GM23338 (cell line): ENCODE results near the gene APEX1.

Source experiments
- CREB1 ChIP-seq: fragments of 250-450 bp; sonication (Bioruptor Pico); IDR thresholded peaks from 2 replicates; pipeline ENCODE4 v1.5.0; 2020; ENCODE audit warnings: low read depth, mild to moderate bottlenecking, moderate library complexity
- CTCF ChIP-seq, 2 experiments: fragments of 200-600 bp in 1 of 2; sonication (generic) in 1 of 2; conservative IDR thresholded peaks; 2 replicates each; pipeline versions ENCODE4 v1.5.1 to v1.6.1; 2016 to 2017; ENCODE audit warnings: antibody characterized with exemption in 2 of 2, low read depth in 2 of 2, mild to moderate bottlenecking in 2 of 2, moderate library complexity in 1 of 2
- ETS1 ChIP-seq: IDR thresholded peaks from 2 replicates; pipeline ENCODE4 v1.6.1; 2016; ENCODE audit warnings: antibody characterized with exemption
- EZH2 ChIP-seq: fragments of 200-600 bp; sonication (generic); IDR thresholded peaks from one replicate; pipeline ENCODE4 v1.8.0; 2017; ENCODE audit warnings: antibody characterized with exemption, mild to moderate bottlenecking, low read depth; ENCODE audit not compliant: unreplicated experiment
- EZH2phosphoT487 ChIP-seq: fragments of 200-600 bp; sonication (generic); IDR thresholded peaks from one replicate; pipeline ENCODE4 v1.8.1; 2018; ENCODE audit warnings: antibody characterized with exemption; ENCODE audit not compliant: unreplicated experiment
- POLR2AphosphoS5 ChIP-seq: IDR thresholded peaks from 2 replicates; pipeline ENCODE4 v1.6.1; 2016; ENCODE audit warnings: antibody characterized with exemption, low read depth
- REST ChIP-seq: IDR thresholded peaks from one replicate; pipeline ENCODE4 v1.6.1; 2018; ENCODE audit warnings: antibody characterized with exemption; ENCODE audit not compliant: unreplicated experiment
- STAT1 ChIP-seq: IDR thresholded peaks from one replicate; pipeline ENCODE4 v1.6.1; 2016; ENCODE audit warnings: antibody characterized with exemption; ENCODE audit not compliant: unreplicated experiment
- ZNF114 ChIP-seq: fragments of 250-450 bp; sonication (Bioruptor Pico); IDR thresholded peaks from 2 replicates; pipeline ENCODE4 v1.5.0; 2020; ENCODE audit warnings: mild to moderate bottlenecking, moderate library complexity
- ZNF462 ChIP-seq: fragments of 250-450 bp; sonication (Bioruptor Pico); IDR thresholded peaks from 2 replicates; pipeline ENCODE4 v1.5.0; 2020; ENCODE audit warnings: mild to moderate bottlenecking, moderate library complexity

- TF ChIP-seq CTCF (conservative IDR thresholded peaks at IDR 0.05; ENCODE audit: low read depth in 2 of 2) = no peak
- TF ChIP-seq CREB1 = no peak
- TF ChIP-seq POLR2AphosphoS5 = no peak
- TF ChIP-seq EZH2phosphoT487 = no peak
- TF ChIP-seq ZNF462 (CRISPR knock-in tag) = no peak
- TF ChIP-seq EZH2 = no peak
- no peak for TF ChIP-seq REST
- TF ChIP-seq STAT1 = no peak
- no peak for TF ChIP-seq ZNF114
- no peak for TF ChIP-seq ETS1
Measured at GRCh38 chr14:20418501-20418909, 36.5 kb upstream of the APEX1 start.
